ENCODE data around the gene UST.
"Not testable (repeated sequence)": the region's sequence is repeated elsewhere in the genome, so short reads cannot be mapped to it uniquely, and the experiment has no call there.

Gene UST

DNA sequence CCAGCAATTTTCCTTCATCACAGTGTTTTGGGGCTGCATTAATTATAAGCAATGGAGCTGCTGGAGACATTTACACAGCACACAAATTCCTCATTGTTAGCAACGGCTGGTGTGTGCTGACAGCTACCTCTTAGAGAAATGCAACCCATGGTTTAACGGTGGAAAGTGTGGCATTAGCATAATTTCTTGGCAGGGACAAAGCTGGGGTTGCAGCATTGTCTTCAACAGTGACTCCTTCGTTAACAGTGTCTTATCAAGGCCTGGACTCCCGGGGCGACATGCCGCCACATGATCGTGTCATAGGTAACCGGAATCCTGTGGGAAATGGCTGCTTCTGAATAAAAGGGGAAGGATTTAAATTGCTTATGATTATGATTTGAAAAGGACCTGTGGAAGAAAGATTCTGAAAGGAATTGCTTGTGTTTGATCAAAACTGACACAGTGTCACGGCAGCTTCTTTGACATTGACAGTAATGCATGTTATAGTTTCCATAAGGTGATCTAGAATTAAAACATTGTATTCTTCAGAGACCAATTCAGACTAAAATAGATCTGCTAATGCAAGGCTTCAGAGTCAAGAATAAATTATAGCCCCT, 128.0 kb downstream of the UST start:
- DNase-seq, result no peak

DNA sequence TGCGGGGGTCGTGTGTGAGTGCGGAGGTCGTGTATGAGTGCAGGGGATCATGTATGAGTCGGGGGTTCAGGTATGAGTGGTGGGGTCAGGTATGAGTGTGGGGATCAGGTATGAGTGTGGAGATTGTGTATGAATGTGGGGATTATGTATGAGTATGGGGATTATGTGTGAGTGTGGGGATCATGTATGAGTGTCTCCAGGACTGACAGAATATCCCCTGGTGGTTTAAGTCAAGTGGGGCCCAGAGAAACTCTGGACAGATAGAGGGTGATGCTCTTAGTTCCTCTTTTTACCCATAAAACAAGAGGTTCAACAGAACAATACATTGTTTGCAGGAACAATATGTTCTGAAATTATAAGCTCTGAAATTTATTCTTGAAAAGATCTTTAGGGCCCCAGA, 131.9 kb downstream of the UST start:
- DNase-seq, result no peak

DNA sequence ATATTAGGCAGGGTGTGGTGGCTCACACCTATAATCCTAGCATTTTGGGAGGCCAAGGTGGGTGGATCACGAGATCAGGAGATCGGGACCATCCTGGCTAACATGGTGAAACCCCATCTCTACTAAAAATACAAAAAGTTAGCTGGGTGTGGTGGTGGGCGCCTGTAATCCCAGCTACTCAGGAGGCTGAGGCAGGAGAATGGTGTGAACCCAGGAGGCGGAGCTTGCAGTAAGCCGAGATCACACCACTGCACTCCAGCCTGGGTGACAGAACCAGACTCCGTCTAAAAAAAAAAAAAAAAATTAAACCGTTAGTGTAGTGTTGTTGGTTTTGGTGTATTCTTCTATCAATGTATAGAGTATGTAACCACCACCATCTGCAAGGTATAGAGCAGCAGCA, 133.9 kb downstream of the UST start:
- not testable (repeated sequence) for DNase-seq

- no peak for DNase-seq
These were observed 134.9 kb downstream of the UST start for GRCh38 chr6:148881593-148882311.

- DNase-seq, result no peak
These were observed 136.4 kb downstream of the UST start for GRCh38 chr6:148883270-148883669.

DNA sequence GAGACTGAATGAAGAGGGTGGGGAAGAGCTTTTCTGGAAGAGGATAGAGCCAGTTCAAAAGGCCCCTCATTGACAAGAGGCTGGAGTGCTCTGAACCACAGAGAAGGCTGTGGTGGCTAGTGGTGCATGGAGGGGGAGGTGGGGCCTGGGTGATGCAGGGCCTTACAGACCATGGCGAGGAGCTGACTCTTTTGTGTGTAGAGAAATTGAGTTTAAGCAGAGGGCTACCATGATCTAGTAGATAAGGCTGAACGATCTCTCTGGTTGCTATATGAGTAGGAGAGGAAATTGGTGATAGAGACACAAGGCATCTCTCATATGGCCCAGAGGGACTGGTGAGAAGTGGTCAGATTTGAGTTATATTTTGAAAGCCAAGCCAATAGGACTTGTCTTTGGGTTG, 137.6 kb downstream of the UST start:
- DNase-seq, result no peak

DNA sequence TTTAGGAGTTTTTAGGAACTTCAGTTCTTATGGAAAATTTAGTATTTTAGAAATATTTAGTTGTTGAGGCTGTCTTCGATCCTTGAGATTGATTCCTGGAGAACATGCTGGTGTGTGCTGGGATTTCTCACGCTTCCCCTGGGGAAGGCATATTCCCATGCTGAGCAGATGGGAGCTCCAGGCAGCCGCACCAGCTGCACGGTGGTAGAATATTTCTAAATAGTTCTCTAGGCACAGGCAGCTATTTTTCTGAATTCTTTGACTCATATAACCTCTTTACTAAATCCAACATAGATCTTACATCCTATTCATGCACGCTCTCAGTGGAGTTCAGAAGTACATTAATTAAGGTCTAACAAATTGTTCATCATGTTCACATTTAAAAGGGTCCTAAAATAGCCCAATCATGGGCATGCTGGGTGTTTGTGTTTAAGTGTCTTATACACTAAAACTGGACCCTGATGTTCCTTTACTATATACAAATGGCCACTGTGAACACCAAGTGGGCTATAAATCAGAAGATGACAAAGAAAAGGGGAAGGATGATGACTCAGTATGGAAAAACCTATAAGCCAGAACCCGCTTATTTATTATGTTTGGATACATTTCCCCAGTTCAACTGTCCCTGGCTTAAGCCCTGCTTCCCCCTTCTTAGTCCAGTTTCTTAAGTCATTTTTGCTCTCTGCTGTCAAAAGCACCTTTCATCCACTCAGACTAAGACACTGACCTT, 138.5 kb downstream of the UST start:
- DNase-seq, result no peak

GRCh38 chr6:148885925-148886845, 139.4 kb downstream of the UST start:
- no peak for DNase-seq

- no peak for DNase-seq
These were observed 140.4 kb downstream of the UST start for GRCh38 chr6:148887181-148887580.

DNA sequence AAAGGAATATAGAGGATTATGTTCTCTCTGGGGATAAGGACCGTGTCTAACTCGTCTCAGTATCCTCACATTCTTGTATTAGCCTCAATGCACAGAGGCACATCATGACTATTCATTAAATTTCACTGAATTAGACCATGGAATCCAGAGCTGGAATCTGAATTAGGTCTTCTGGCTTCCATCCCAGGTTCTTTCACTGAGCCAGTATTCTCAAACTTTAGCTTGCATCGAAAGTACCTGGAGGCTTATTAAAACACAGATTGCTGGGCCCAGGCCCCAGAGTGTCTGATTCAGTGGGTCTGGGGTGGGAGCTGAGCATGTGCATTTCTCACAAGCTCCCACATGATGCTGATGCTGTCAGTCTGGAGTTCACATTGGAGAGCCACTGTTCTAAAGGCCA, 142.0 kb downstream of the UST start:
- no peak for DNase-seq

DNA sequence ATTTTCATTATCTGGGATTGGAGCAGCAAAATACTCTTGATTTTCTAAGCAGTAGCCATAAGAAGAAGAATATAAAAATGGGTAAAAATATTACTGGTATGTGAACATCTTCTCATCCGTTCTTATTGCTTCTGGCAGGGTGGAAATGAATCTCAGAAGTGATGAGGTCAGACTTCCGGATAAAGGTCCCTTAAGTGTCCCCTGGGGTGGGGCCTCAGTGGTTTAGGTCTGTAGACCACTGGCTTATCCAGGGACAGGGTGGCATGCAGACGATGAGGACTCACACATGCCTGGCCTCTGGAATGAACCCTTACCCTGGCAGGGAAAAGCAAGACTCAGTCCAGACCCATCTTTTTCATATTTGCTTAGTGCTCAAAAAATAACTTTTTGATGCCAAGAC, 143.3 kb downstream of the UST start:
- no peak for DNase-seq

- DNase-seq, result no peak
These were observed 144.0 kb downstream of the UST start for GRCh38 chr6:148890652-148891404.

GRCh38 chr6:148891405-148891783, 144.6 kb downstream of the UST start:
- DNase-seq, result no peak

DNA sequence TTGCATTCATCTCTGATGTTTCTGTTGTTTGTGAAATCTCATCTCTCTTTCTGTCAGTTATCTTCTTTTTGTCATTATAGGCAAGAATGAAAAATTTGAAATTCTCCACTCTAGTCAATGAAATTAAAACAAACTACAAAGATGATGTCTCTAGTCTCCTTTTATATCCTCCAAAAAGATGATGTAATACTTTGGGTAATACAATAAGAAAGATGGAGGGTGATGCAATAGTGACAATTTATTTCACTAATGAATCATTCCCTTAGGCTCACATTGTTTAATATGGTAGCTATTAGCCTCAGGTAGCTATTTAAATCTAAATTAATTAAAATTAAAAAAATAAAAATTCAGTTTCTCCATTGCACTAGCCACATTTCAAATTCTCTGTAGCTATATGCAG, 145.4 kb downstream of the UST start:
- DNase-seq, result no peak

DNA sequence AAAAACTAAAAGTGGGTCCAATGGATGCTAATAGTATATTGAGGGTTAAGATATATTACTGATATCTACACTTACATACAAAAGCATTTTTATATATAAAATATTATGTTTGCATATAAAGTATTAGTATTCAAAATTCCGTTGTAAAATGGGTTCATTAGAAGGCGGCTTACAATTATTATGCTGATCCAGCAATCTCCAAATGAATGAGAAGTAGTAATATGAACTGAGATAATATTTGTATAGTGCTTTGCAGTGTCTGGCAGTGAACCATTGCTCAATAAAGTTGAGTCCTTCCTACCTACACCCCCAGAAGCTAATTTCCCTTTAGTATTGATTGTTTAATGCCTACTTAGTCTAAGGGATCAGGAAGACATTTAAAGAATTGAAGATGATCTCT, 146.2 kb downstream of the UST start:
- no peak for DNase-seq

DNA sequence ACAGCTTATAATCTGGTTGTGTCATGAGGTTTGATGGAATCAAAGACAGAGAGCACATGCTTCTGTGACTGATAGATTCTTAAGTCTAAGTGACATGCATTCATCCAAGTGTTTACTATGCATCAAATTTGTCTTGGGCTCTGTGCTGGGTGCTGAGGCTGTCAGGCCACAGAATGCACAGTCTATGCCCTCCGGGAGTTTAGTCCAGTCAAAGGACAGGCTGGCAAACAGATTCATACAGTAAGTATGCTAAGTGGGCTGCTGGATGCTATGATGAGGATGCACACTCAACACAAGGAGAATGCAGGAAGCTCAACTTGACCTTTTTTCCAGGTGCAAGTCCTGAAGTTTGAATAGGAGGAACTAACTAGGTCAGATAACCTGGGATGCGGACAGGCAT, 146.7 kb downstream of the UST start:
- no peak for DNase-seq

DNA sequence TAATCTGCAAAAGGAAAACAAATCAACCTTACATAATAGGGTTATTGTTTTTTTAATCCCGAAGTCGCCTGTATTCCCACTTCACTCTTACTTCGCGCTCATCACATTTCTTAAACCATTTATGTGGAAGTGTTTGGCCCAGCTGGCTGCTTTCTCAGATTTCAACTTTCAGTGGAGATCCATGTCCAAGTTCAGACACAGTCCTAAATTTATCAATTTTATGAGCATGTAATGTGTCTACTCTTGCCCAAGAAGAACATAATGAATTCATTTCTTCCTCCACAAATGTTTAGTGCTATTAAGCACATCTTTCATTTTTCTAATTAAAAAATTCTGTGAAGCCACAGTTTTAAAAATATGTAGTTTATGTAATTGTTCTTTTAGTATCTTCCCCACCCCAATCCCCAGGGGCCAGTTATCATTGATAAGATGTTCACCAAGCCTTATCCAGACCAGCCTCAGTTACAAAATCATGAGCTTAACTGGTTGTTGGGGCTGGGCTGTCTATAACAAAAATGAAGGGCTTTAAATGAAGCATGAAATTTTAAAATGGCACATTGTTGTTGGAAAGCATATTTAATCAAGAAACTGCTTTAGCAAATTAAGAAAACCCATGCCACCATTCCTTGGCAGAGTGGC, 151.7 kb downstream of the UST start:
- DNase-seq, result no peak

DNA sequence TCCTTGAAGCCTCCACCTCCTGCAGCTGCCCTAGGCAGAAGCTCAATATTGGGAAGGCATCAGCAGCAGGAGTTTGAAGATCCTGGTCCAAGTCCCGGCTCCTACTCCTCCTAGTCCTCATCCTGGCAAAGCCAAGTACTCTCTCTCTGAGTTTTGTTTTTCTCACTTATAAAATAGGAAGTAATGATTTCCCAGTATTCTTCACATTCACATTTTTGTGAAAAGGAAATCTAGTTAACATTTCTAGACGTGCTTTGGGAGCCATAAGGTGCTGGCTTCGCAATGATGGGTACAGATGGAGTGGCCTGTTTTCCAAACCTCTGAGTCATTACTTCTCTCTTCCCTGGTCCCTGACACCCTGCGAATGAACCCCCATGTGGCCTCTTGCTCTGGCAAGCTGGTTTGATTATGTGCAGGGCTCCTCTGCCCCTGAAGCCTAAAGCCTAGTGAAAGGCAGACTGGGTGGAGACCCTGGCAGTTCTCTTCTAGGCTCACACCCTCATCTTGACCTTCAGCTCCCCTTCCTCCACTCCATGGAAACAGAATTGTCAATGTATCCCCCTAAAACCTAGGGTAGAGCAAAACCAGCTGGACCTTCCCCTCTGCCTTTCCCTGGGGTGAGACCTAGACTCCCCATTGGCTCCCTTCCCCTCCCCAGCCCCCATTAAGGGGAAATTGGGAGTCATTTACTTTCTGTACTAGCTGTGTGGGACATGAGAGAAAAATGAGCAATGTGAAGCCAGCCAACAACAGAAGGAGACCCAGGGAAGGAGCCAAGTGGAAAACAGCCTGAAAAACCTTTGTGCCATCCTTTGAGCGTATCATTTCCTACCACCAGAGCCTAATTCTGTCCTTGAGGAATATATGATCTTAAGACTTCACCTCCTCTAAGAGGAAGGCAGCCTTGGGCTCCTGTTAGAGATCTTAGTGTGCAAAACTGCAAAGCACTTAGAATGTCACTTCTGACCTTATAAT, 158.4 kb downstream of the UST start:
- no peak for DNase-seq

DNA sequence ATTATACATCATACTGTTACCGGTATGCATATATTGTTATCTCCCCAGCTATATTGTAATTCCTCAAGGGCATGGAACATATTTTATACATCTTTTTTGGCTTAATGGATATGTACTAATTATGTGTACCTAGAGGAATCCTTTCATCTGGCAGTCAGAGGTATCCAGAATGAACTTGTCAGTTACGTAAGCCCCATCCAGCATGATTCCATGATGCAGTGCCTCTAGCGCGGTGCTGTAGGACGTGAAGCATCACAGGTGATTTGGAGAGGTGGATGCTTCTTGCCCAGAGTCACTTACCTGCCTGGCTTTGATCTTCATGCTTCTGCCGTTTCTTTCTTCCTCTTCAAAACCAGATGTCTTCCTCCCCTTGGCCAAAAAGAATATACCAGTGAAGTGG, 159.1 kb downstream of the UST start:
- DNase-seq, result no peak

DNA sequence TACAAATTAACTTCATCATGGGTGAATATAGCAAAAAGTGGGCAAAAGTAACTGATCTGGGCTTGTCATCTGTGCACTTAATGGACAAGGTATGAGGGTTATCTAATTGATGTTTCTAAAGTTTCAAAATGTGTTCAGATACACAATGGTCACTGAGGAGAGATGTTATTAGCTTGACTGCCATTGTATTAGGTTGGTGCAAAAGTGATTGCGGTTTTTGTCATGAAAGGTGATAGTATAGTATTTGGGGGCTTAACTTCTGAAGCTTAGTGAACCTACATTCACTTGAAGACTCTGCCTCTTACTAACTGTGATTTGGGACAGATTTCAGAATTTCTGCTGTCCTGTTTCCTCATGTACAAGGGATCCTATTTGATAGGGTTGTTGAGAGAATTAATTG, 159.6 kb downstream of the UST start:
- DNase-seq, result no peak

GRCh38 chr6:148907573-148907972, 160.7 kb downstream of the UST start:
- no peak for DNase-seq
